Measurements from ENCODE around the gene MGMT.

DNA sequence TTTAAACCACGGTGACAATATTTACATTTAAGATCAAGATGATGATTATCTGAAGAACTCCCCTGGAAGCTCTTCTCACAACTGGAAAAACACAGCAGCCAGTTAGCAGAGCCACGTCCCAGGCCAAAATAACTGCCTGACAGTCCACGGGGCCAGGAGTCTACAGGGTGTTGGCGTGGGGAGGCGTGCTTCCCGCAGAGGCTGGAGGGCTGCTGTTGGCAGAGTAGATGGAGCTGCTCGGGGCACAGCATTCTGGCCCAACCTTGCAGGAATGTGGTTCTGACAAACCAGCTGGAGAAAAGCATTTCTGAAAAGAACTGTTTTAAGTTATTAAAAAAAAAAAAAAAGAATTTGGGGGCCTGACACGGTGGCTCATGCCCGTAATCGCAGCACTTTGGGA is 319.2 kb downstream of the MGMT start:
- TF ChIP-seq MXI1 (IDR thresholded peaks at IDR 0.05; ENCODE audit: low read depth, low read length) (no peak), FOXM1 (IDR thresholded peaks at IDR 0.05; ENCODE audit: low read depth) (no peak), EP300 (IDR thresholded peaks at IDR 0.05; ENCODE audit: borderline replicate concordance in 1 of 2, low read depth in 1 of 2, low read length in 1 of 2) (no peak), GABPA (IDR thresholded peaks at IDR 0.05; ENCODE audit: low read depth) (no peak), TAF1 (IDR thresholded peaks at IDR 0.05; ENCODE audit: borderline replicate concordance, low read depth, low read length) (no peak), EZH2phosphoT487 (IDR thresholded peaks at IDR 0.05; ENCODE audit: borderline replicate concordance, low read depth) (no peak), POLR2AphosphoS5 (IDR thresholded peaks at IDR 0.05; ENCODE audit: low read depth, low read length) (no peak), RCOR1 (IDR thresholded peaks at IDR 0.05; ENCODE audit: low read length) (no peak), SMC3 (IDR thresholded peaks at IDR 0.05; ENCODE audit: low read depth, low read length) (no peak)
- TF ChIP-seq, protein P1, sequence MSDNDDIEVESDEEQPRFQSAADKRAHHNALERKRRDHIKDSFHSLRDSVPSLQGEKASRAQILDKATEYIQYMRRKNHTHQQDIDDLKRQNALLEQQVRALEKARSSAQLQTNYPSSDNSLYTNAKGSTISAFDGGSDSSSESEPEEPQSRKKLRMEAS (IDR thresholded peaks at IDR 0.05; ENCODE audit: low read depth) = no peak
- TF ChIP-seq, protein P2, sequence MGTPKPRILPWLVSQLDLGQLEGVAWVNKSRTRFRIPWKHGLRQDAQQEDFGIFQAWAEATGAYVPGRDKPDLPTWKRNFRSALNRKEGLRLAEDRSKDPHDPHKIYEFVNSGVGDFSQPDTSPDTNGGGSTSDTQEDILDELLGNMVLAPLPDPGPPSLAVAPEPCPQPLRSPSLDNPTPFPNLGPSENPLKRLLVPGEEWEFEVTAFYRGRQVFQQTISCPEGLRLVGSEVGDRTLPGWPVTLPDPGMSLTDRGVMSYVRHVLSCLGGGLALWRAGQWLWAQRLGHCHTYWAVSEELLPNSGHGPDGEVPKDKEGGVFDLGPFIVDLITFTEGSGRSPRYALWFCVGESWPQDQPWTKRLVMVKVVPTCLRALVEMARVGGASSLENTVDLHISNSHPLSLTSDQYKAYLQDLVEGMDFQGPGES (IDR thresholded peaks at IDR 0.05; ENCODE audit: low read depth, low read length) = no peak
- TF ChIP-seq, protein P3, sequence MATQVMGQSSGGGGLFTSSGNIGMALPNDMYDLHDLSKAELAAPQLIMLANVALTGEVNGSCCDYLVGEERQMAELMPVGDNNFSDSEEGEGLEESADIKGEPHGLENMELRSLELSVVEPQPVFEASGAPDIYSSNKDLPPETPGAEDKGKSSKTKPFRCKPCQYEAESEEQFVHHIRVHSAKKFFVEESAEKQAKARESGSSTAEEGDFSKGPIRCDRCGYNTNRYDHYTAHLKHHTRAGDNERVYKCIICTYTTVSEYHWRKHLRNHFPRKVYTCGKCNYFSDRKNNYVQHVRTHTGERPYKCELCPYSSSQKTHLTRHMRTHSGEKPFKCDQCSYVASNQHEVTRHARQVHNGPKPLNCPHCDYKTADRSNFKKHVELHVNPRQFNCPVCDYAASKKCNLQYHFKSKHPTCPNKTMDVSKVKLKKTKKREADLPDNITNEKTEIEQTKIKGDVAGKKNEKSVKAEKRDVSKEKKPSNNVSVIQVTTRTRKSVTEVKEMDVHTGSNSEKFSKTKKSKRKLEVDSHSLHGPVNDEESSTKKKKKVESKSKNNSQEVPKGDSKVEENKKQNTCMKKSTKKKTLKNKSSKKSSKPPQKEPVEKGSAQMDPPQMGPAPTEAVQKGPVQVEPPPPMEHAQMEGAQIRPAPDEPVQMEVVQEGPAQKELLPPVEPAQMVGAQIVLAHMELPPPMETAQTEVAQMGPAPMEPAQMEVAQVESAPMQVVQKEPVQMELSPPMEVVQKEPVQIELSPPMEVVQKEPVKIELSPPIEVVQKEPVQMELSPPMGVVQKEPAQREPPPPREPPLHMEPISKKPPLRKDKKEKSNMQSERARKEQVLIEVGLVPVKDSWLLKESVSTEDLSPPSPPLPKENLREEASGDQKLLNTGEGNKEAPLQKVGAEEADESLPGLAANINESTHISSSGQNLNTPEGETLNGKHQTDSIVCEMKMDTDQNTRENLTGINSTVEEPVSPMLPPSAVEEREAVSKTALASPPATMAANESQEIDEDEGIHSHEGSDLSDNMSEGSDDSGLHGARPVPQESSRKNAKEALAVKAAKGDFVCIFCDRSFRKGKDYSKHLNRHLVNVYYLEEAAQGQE (IDR thresholded peaks at IDR 0.05; ENCODE audit: low read depth, low read length) = no peak
- TF ChIP-seq, protein P4, sequence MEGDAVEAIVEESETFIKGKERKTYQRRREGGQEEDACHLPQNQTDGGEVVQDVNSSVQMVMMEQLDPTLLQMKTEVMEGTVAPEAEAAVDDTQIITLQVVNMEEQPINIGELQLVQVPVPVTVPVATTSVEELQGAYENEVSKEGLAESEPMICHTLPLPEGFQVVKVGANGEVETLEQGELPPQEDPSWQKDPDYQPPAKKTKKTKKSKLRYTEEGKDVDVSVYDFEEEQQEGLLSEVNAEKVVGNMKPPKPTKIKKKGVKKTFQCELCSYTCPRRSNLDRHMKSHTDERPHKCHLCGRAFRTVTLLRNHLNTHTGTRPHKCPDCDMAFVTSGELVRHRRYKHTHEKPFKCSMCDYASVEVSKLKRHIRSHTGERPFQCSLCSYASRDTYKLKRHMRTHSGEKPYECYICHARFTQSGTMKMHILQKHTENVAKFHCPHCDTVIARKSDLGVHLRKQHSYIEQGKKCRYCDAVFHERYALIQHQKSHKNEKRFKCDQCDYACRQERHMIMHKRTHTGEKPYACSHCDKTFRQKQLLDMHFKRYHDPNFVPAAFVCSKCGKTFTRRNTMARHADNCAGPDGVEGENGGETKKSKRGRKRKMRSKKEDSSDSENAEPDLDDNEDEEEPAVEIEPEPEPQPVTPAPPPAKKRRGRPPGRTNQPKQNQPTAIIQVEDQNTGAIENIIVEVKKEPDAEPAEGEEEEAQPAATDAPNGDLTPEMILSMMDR (IDR thresholded peaks at IDR 0.05) = no peak

Measured in SK-N-SH (cell line).